Activated T-helper 17 cell treated with anti-CD3 and anti-CD28 coated beads, Interleukin-2, amount 50 U/mL, for 72 hours (primary cell): ENCODE data around the gene ZSCAN1. TPM values are rescaled to one million over a fixed set of nuclear protein-coding genes. Genes with fewer than 3 reads are reported as not detected.

Experiments
- total RNA-seq, 2 donors: library from RNA; stranded (reverse); gene quantifications; one replicate each; pipeline ENCODE4 v1.2.3, GENCODE V29; 2022

ZSCAN1 gene
- total RNA-seq, 2 donors from 2014 or later = not detected

Other genes starting within 250 kb of the ZSCAN1 start
- 1 to 10 TPM; 6.0 to 7.5 TPM for gene ZNF552, start 219.1 kb upstream of the ZSCAN1 start, total RNA-seq
- 10 to 100 TPM; 16.8 to 20.6 TPM for gene ZNF587B, start 203.7 kb upstream of the ZSCAN1 start, total RNA-seq
- gene ZNF587, start 184.2 kb upstream of the ZSCAN1 start, total RNA-seq = 10 to 100 TPM; 33.7 to 37.3 TPM
- gene ZNF814, start 145.0 kb upstream of the ZSCAN1 start, total RNA-seq = 10 to 100 TPM; 16.2 to 21.5 TPM
- 10 to 100 TPM; 15.4 to 26.3 TPM for gene ZNF417, start 117.4 kb upstream of the ZSCAN1 start, total RNA-seq
- 1 to 10 TPM; 1.0 to 6.7 TPM for gene ZNF418, start 98.6 kb upstream of the ZSCAN1 start, total RNA-seq
- 1 to 10 TPM; 4.3 to 7.8 TPM for gene ZNF256, start 86.3 kb upstream of the ZSCAN1 start, total RNA-seq
- gene C19orf18, start 59.5 kb upstream of the ZSCAN1 start, total RNA-seq = under 1 TPM in 1 of 2 donors, not detected in 1; 0.29 TPM
- gene ZNF606, start 31.2 kb upstream of the ZSCAN1 start, total RNA-seq = 1 to 10 TPM; 4.4 to 5.1 TPM
- under 1 TPM in 1 of 2 donors, not detected in 1; 0.34 TPM for gene ZNF135, start 25.3 kb downstream of the ZSCAN1 start, total RNA-seq
- 10 to 100 TPM; 15.9 to 20.1 TPM for gene ZSCAN18, start 64.2 kb downstream of the ZSCAN1 start, total RNA-seq
- gene ZNF329, start 116.8 kb downstream of the ZSCAN1 start, total RNA-seq = 1 to 10 TPM; 3.8 to 7.0 TPM
- gene ZNF274, start 149.0 kb downstream of the ZSCAN1 start, total RNA-seq = 10 to 100 TPM; 18.5 to 29.1 TPM
- gene ZNF544, start 194.9 kb downstream of the ZSCAN1 start, total RNA-seq = 10 to 100 TPM; 43.4 to 44.6 TPM
- 1 to 10 TPM; 3.7 to 4.6 TPM for gene ZNF8, start 244.9 kb downstream of the ZSCAN1 start, total RNA-seq